ENCODE data around the gene STK32B. TPM values are rescaled to one million over a fixed set of nuclear protein-coding genes. Genes with fewer than 3 reads are reported as not detected.

Gene STK32B
- total and polyA plus RNA-seq, 2 experiments from 2014 or later = 0.71 to 2.3 TPM

- TF ChIP-seq, protein P1, sequence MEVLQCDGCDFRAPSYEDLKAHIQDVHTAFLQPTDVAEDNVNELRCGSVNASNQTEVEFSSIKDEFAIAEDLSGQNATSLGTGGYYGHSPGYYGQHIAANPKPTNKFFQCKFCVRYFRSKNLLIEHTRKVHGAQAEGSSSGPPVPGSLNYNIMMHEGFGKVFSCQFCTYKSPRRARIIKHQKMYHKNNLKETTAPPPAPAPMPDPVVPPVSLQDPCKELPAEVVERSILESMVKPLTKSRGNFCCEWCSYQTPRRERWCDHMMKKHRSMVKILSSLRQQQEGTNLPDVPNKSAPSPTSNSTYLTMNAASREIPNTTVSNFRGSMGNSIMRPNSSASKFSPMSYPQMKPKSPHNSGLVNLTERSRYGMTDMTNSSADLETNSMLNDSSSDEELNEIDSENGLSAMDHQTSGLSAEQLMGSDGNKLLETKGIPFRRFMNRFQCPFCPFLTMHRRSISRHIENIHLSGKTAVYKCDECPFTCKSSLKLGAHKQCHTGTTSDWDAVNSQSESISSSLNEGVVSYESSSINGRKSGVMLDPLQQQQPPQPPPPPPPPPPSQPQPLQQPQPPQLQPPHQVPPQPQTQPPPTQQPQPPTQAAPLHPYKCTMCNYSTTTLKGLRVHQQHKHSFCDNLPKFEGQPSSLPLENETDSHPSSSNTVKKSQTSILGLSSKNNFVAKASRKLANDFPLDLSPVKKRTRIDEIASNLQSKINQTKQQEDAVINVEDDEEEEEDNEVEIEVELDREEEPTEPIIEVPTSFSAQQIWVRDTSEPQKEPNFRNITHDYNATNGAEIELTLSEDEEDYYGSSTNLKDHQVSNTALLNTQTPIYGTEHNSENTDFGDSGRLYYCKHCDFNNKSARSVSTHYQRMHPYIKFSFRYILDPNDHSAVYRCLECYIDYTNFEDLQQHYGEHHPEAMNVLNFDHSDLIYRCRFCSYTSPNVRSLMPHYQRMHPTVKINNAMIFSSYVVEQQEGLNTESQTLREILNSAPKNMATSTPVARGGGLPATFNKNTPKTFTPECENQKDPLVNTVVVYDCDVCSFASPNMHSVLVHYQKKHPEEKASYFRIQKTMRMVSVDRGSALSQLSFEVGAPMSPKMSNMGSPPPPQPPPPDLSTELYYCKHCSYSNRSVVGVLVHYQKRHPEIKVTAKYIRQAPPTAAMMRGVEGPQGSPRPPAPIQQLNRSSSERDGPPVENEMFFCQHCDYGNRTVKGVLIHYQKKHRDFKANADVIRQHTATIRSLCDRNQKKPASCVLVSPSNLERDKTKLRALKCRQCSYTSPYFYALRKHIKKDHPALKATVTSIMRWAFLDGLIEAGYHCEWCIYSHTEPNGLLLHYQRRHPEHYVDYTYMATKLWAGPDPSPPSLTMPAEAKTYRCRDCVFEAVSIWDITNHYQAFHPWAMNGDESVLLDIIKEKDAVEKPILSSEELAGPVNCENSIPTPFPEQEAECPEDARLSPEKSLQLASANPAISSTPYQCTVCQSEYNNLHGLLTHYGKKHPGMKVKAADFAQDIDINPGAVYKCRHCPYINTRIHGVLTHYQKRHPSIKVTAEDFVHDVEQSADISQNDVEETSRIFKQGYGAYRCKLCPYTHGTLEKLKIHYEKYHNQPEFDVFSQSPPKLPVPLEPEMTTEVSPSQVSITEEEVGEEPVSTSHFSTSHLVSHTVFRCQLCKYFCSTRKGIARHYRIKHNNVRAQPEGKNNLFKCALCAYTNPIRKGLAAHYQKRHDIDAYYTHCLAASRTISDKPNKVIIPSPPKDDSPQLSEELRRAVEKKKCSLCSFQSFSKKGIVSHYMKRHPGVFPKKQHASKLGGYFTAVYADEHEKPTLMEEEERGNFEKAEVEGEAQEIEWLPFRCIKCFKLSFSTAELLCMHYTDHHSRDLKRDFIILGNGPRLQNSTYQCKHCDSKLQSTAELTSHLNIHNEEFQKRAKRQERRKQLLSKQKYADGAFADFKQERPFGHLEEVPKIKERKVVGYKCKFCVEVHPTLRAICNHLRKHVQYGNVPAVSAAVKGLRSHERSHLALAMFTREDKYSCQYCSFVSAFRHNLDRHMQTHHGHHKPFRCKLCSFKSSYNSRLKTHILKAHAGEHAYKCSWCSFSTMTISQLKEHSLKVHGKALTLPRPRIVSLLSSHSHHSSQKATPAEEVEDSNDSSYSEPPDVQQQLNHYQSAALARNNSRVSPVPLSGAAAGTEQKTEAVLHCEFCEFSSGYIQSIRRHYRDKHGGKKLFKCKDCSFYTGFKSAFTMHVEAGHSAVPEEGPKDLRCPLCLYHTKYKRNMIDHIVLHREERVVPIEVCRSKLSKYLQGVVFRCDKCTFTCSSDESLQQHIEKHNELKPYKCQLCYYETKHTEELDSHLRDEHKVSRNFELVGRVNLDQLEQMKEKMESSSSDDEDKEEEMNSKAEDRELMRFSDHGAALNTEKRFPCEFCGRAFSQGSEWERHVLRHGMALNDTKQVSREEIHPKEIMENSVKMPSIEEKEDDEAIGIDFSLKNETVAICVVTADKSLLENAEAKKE (CRISPR knock-in tag; IDR thresholded peaks at IDR 0.05) = no peak
- no peak for TF ChIP-seq JUNB (IDR thresholded peaks at IDR 0.05; ENCODE audit: unreplicated experiment)
Observed at GRCh38 chr4:5403746-5404497, 352.6 kb downstream of the STK32B start (continued).

- H3K4me2 ChIP-seq = no peak overlapping the region
- no peaks in the 10 kb centered on the region for H4K20me1 ChIP-seq (replicated peaks; ENCODE audit: insufficient read depth)
- no peaks in the 10 kb centered on the region for H3K4me1 ChIP-seq (ENCODE audit: insufficient read depth)
- H3K79me2 ChIP-seq (replicated peaks; ENCODE audit: insufficient read depth) = no peaks in the 10 kb centered on the region
- no peaks in the 10 kb centered on the region for H3F3A ChIP-seq (replicated peaks; ENCODE audit: low read depth)
- H3K36me3 Mint-ChIP-seq (ENCODE audit: low read depth) = peaks cover 15% of the 10 kb centered on the region
- no peak overlapping the region for H3K27ac Mint-ChIP-seq
- H3K4me3 Mint-ChIP-seq = no peak overlapping the region
- H3K27ac ChIP-seq (ENCODE audit: low read depth) = no peak overlapping the region
- TF ChIP-seq JUNB (IDR thresholded peaks at IDR 0.05; ENCODE audit: unreplicated experiment) (no peak), POLR2AphosphoS5 (IDR thresholded peaks at IDR 0.05; ENCODE audit: low read depth) (no peak), ETS1 (IDR thresholded peaks at IDR 0.05) (no peak), REST (IDR thresholded peaks at IDR 0.05; ENCODE audit: unreplicated experiment) (no peak), CTCF (conservative IDR thresholded peaks at IDR 0.05; ENCODE audit: low read depth in 2 of 2) (no peak), STAT1 (IDR thresholded peaks at IDR 0.05; ENCODE audit: unreplicated experiment) (no peak), ZNF331 (CRISPR knock-in tag; IDR thresholded peaks at IDR 0.05; ENCODE audit: low read depth) (no peak), EZH2 (IDR thresholded peaks at IDR 0.05; ENCODE audit: low read depth, unreplicated experiment) (no peak)
- H3K9me3 Mint-ChIP-seq = no peaks in the 10 kb centered on the region; the same call in none of the 3 replicates
- H3K9me2 ChIP-seq (ENCODE audit: insufficient read depth) = no peaks in the 10 kb centered on the region
- no peak overlapping the region for H3K4me3 ChIP-seq
- no peaks in the 10 kb centered on the region for H3K27me3 ChIP-seq (ENCODE audit: insufficient read depth)
- ATAC-seq = no peak
- no peaks in the 10 kb centered on the region for H3K36me3 ChIP-seq (ENCODE audit: insufficient read depth)
- H2AFZ ChIP-seq = no peak overlapping the region
- H3K27me3 Mint-ChIP-seq (ENCODE audit: insufficient read depth, low read depth, poor library complexity) = peaks cover 6% of the 10 kb centered on the region
- no peaks in the 10 kb centered on the region for H3K4me1 Mint-ChIP-seq
- DNase-seq (ENCODE audit: low spot score) = no peak
Observed at GRCh38 chr4:5409237-5409636, 358.0 kb downstream of the STK32B start.
